ENCODE results near the gene ESM1.

- no peak for TF ChIP-seq CTCF (conservative IDR thresholded peaks at IDR 0.05; ENCODE audit: low read length)
- no peak for TF ChIP-seq EZH2phosphoT487 (IDR thresholded peaks at IDR 0.05; ENCODE audit: borderline replicate concordance)
Measured at GRCh38 chr5:54942064-54942778, 43.2 kb downstream of the ESM1 start.

Data from Loucy (cell line).